ENCODE measurements around the gene GTPBP4.

GTPBP4 gene

DNA sequence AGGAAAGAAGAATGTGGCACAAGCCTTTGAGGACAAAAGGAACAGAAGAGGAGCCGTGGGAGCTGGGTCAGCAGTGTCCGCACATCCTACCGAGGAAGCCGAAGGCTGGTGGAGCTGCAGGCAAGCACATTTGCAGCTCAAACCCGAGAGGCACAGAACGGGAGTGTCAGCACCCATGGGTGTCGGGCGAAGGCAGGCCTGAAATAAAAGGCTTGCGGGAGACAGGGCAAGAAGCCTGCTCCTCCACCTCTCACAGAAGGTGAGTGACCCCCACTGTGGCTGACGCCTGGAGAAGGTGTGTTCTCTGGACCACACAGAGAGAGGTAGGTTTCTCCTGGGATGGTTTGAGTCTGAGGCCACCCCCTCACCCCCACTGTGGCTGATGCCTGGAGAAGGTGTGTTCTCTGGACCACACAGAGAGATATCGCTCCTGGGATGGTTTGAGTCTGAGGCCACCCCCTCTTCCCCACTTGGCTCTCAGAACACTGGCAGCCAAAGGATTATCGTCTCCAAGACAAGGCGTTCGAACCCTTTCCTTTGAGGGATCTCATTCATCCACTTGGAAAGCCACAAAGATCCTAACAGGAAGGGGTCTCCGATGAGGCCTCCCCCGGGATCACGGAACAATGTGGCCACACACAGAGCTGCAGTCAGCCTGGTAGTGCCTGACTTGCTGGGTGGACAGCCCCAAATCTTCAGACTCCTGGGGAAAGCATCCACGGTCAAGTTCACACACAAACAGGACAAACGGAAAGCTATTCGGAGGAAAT lies 21.6 kb upstream of the GTPBP4 start:
- DNase-seq (ENCODE audit: low read depth in 2 of 2): no peak

DNA sequence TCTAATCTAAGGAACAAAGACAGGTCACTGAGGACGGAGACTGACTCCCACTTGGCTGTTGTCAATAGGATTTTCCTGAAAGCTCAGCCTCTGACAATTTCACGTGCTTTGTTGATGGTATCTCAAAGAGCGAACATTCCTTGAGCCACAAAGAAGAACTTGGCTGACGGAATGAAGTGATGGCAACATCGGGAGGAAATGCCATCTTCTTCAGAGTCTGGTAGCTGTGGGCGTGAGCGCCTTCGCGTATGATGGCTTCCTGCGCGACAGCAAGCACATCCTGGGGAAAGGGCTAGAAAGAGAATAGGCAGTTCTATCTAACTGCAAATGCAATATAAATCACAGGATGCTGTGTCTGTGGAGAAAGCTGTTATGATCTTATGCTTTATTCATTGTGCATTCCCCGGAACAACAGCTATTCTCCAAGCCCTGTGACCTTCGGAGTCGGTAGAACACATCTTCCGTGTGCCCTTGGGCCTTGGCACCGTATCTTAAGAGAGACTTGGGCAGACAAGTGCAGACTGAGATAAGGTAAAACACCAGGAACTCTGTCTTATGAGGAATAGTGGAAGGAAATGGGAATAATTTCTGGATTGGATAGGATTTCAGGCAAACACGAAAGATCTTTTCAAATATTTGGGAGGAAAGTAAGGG lies 19.6 kb upstream of the GTPBP4 start:
- no peak for DNase-seq (ENCODE audit: low read depth in 2 of 2)

DNA sequence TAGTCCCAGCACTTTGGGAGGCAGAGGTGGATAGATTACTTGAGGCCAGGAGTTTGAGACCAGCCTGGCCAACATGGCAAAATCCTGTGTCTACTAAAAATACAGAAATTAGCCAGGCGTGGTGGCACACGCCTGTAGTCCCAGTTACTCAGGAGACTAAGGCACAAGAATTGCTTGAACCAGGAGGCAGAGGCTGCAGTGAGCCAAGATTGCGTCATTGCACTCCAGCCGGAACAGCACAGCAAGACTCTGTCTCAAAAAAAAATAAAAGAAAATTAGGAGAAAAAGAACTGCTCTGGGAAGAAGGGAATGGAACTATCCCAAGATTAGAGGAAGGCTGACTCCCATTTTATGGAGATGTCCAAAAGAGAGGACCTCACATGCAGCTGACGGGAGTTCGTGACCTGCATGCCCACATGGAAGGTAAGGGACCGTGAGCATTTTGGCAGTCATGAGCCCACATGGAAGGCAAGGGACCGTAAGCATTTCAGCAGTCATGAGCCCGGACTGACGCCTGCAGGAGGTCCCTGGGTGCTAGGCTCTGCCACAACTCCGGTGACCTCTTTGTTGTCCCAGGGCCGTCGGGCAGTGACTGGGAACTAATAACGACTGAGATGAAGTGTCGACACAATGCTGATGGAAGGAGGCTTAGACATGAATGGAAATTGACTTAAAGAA lies 18.6 kb upstream of the GTPBP4 start:
- DNase-seq (ENCODE audit: low read depth in 2 of 2): no peak

DNA sequence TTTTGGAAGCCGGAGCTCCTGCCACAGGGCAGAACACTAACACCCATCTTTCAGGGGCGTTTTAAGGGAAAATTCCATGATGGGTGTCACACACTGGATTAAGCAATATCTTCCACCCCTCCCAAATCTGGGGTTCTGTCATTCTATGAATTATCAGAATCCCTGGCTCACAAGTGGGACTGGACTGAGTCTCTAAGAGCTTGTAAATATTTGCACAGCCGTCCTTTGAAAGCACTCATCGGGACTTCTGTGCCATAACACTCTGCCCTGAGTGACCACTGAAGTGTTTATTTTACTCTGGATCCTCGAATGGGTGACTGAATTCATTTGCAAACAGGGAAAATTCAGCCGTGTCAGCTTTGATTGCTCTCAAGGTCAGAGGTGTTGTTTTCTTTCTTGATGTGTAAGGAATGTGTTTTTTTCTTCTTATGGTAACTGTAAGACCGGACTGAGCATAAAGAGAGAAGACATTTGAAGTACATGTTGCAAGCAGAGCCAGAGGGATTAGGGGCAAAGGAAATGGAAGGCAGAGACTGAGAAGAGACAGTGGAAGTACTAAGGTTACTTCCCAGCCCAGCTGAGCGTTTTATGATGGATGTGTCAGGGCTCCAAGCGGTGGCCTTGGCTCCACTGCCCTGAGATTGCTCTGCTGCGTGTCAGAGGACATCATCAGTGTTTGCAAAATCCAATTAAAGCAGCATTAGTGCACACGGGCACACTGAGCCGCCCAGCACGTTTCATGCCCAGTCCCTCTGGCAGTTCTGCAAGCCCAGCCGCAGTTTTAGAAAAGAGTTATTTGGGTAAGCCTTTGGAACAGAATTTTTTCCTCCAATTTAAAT lies 17.7 kb upstream of the GTPBP4 start:
- DNase-seq (ENCODE audit: low read depth in 2 of 2): no peak

- DNase-seq (ENCODE audit: low read depth in 2 of 2): no peak
Measured at GRCh38 chr10:971150-971542, 17.1 kb upstream of the GTPBP4 start.

- DNase-seq (ENCODE audit: low read depth in 2 of 2): no peak
Measured at GRCh38 chr10:971613-972012, 16.6 kb upstream of the GTPBP4 start.

DNA sequence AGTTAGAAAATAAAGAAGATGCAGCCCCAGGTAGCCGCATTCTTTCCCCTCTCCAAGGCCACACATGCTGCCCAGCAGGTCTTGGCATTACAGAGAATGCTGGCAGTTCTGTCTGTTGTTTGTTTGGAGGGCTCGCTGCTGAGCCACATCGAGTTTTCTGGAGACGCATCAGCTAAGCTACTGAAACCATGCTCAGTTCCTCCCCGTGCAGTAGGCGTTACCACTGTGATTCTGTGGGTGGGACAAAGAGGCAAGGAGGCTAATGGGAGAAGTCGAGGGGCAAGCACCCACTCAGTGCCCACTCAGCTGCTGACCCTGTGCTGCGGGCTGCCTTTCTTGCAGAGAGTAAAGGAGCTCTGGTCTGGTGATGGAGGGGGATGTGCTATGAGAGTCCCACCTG lies 15.5 kb upstream of the GTPBP4 start:
- DNase-seq (ENCODE audit: low read depth in 2 of 2): no peak

- no peak for DNase-seq (ENCODE audit: low read depth in 2 of 2)
Measured at GRCh38 chr10:974038-974784, 14.0 kb upstream of the GTPBP4 start.

GRCh38 chr10:974785-975074 lies 13.5 kb upstream of the GTPBP4 start:
- DNase-seq (ENCODE audit: low read depth in 2 of 2): no peak

GRCh38 chr10:976316-976715 lies 11.9 kb upstream of the GTPBP4 start:
- DNase-seq (ENCODE audit: low read depth in 2 of 2): no peak

GRCh38 chr10:978826-979421 lies 9.3 kb upstream of the GTPBP4 start:
- DNase-seq (ENCODE audit: low read depth in 2 of 2): no peak

DNA sequence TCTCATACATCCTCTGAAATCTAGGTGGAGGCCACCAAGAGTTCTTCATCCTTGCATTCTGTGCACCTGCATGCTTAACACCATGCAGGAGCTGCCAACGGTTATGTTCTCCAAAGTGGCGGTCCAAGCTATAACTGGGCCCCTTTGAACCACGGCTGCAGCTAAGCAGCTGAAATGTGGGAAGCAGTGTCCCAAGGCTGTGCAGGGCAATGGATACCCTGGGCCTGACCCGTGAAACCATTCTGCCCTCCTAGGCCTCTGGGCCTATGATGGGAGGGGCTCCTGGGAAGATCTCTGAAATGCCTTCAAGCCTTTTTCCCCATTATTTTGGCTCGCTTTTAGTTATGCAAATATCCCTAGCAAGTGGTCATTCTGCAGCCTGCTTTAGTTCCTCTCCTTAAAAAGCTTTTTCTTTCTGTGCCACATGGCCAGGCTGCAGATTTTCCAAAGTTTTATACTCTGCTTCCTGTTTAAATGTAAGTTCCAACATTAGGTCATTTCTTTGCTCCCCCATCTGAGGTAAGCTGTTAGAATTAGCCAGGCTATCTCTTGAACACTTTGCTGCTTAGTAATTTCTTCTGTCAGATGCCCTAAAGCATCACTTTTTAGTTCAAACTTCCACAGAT lies 7.7 kb upstream of the GTPBP4 start:
- no peak for DNase-seq (ENCODE audit: low read depth in 2 of 2)

DNA sequence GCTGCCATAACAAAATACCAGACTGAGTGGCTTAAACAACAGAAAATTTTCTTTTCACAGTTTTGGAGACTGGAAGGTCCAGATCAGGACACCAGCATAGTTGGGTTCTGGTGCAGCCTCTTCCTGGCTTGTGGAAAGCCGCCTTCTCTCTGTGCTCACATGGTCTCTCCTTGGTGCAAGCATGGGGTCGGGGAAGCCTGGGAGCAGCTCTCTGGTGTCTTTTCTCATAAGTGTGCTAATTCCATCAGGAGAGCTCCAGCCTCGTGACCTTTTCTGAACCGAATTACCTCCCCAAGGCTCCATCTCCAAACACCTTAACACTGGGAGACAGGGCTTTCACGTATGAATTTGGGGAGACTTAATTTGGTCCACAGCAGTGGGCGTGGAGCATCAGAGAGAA lies 4.8 kb upstream of the GTPBP4 start:
- DNase-seq (ENCODE audit: low read depth in 2 of 2): no peak

DNA sequence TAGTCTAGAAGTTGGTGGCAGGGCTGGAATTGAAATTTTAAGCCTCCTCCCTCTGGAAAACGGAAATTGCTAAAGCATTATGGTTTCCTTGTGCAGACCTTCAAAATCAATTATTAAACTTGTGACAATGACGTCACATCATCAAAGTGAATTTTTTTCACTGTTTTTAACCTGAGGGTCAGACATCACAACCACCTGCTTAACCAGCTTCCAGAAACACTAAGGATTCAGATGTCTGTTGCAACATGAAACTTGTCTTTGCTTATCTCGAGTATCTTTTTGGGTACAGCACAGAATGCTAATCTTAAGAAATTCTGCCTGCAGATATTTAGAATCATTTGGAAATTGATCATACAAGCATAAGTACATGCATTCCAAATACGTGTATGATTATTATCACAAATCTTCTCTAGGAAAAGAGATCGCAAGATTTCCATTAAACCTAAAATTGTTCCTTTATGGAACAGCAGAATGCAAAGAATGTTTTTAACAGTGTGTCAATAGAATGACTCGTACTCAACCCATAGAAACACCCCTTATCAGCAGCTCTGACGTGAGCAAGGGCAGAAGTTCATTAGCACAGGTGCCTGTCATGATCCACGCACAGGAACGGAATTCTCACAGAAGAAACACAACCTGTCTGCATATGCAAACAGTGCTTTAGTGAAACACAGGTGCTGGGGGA lies 4.1 kb upstream of the GTPBP4 start:
- DNase-seq (ENCODE audit: low read depth in 2 of 2): no peak

DNA sequence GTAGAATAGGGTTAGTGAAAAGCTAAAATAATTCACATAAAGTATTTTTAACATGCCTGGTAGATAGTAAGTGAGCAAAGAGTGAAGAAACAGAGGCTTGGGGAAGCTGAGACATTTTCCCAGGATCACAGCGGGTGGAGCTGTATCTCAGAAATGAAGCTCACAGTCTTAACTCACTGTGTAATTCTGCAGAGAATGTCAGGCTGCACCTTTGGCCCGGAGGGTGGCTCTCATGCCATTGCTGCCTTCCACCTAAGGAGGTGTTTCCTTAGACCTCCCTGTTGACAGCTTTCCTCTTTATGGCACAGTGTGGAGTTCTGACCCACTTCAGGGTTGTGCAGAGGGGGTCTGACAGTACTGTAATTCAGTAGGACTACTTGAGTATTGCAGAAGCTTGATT lies 2.9 kb upstream of the GTPBP4 start:
- no peak for DNase-seq (ENCODE audit: low read depth in 2 of 2)

DNA sequence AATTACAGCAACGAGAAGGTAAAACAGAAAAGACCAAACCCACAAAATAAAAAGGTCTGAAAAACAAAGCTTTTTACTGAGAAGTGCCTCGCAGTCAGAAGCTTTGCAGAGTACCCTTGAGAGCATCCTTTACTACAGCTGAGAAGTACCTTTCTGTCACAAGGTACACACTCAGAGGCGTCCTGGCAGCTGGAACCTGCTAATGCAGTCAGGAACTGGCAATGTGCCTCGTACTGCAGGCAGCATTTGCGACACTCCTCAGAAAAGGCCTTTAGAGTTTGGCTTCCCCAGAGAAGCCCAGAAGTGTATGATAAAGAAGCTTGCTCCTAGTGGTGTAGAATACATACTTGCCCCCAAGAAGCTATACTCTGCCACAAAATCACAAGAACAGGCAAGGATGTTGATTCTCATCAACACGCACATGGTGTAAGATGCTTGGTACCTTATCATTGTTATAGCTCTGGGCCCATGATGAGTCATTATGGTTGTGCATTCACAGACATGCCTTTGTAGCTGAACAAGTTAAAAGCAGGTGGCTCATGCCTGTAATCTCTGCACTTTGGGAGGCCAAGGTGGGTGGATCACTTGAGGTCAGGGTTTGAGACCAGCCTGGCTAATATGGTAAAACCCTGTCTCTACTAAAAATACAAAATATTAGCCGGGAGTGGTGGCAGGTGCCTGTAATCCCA lies 2.0 kb upstream of the GTPBP4 start:
- DNase-seq (ENCODE audit: low read depth in 2 of 2): no peak

DNA sequence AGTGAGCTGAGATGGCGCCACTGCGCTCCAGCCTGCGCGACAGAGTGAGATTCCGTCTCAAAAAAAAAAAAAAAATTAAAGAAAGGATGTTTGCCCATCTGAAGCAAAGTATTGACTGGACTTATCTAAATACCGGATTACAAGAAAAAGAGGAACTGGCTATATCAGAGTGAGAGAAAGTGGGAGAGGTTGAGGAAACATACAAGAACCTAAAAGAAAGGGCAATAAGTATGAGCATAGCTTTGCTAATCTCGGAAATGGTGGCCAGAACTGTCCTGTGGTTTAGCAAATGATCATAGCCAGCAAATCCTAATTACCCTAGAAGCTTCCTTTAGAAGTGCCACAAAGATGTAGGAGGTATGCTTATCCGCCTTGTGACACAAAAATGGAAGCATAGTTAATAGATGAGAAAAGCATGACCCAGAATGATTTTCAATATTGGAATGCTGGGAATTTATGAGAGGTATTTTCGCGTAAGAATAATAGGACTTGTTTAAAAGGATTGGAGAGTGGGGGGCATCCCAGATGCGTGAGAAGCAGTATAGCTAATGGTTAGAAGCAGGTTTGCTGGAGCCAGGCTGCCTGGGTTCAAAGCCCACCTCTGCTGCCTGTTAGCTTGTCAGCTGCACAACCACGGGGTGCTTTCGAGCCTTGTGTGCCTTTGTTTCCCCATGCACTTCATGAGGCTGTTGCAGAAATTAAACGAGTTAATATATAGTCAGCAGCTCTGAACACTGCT lies 1.2 kb upstream of the GTPBP4 start:
- no peak for DNase-seq (ENCODE audit: low read depth in 2 of 2)

DNA sequence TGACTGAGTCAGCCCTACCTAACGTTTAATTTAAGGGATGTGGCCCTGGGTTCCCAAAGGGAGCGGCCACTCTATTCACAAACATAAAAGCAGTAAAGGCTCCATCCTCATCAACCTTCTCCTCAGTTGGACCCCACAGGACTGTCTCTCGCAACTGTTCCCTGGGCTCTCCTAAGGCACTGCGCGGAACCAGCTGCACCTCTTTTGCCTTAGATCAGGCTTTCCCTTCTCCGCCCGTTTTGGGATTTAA lies 689 bp upstream of the GTPBP4 start:
- DNase-seq (ENCODE audit: low read depth in 2 of 2): no peak
